ENCODE measurements around the gene LRFN4. TPM values are rescaled to one million over a fixed set of nuclear protein-coding genes. Genes with fewer than 3 reads are reported as not detected.

LRFN4 gene
- total RNA-seq, 1 experiment from 2014 or later, result 8.7 TPM

- H3K4me3 ChIP-seq (ENCODE audit: low read length), result no peak overlapping the region
- no peaks in the 10 kb centered on the region for H3K79me2 ChIP-seq (ENCODE audit: low read length)
- DNase-seq, result no peak
- no peaks in the 10 kb centered on the region for H4K20me1 ChIP-seq (ENCODE audit: insufficient read depth, low read depth, low read length)
- peaks cover 20% of the 10 kb centered on the region for H3K4me1 ChIP-seq (ENCODE audit: low read length)
- H2AFZ ChIP-seq (ENCODE audit: low read length), result no peak overlapping the region
- H3K36me3 ChIP-seq (ENCODE audit: insufficient read depth, low read length), result no peaks in the 10 kb centered on the region
- no peak overlapping the region for H3K9ac ChIP-seq (ENCODE audit: low read length)
- H3K9me3 ChIP-seq (ENCODE audit: low read length), result no peaks in the 10 kb centered on the region
- peak overlapping the region; percentile 17 for H3K4me2 ChIP-seq (ENCODE audit: low read depth, low read length, poor library complexity, severe bottlenecking)
- H3K9me2 ChIP-seq (replicated peaks; ENCODE audit: insufficient read depth, low read length), result no peaks in the 10 kb centered on the region
- no peak overlapping the region for H3K27ac ChIP-seq (ENCODE audit: low read length)
- H3K27me3 ChIP-seq (ENCODE audit: low read length), result no peaks in the 10 kb centered on the region
These were observed 7.5 kb downstream of the LRFN4 start for GRCh38 chr11:66864172-66864901.

GRCh38 chr11:66864924-66865697, 8.2 kb downstream of the LRFN4 start:
- Histone ChIP-seq H3K79me2 (ENCODE audit: low read length) (no peaks in the 10 kb centered on the region), H3K27ac (ENCODE audit: low read length) (no peak overlapping the region), H4K20me1 (ENCODE audit: insufficient read depth, low read depth, low read length) (no peaks in the 10 kb centered on the region), H3K4me2 (ENCODE audit: low read depth, low read length, poor library complexity, severe bottlenecking) (peak overlapping the region; percentile 17), H3K36me3 (ENCODE audit: insufficient read depth, low read length) (no peaks in the 10 kb centered on the region), H2AFZ (ENCODE audit: low read length) (no peak overlapping the region), H3K9ac (ENCODE audit: low read length) (no peak overlapping the region), H3K4me1 (ENCODE audit: low read length) (peaks cover 23% of the 10 kb centered on the region), H3K9me2 (replicated peaks; ENCODE audit: insufficient read depth, low read length) (no peaks in the 10 kb centered on the region), H3K27me3 (ENCODE audit: low read length) (no peaks in the 10 kb centered on the region), H3K4me3 (ENCODE audit: low read length) (no peak overlapping the region), H3K9me3 (ENCODE audit: low read length) (no peaks in the 10 kb centered on the region)
- DNase-seq, result no peak

GRCh38 chr11:66866007-66866406, 9.1 kb downstream of the LRFN4 start:
- no peaks in the 10 kb centered on the region for H3K9me3 ChIP-seq (ENCODE audit: low read length)
- no peaks in the 10 kb centered on the region for H4K20me1 ChIP-seq (ENCODE audit: insufficient read depth, low read depth, low read length)
- H3K27ac ChIP-seq (ENCODE audit: low read length), result no peak overlapping the region
- H3K9ac ChIP-seq (ENCODE audit: low read length), result no peak overlapping the region
- peaks cover 23% of the 10 kb centered on the region for H3K4me1 ChIP-seq (ENCODE audit: low read length)
- no peak overlapping the region for H3K4me3 ChIP-seq (ENCODE audit: low read length)
- H3K79me2 ChIP-seq (ENCODE audit: low read length), result no peaks in the 10 kb centered on the region
- no peaks in the 10 kb centered on the region for H3K27me3 ChIP-seq (ENCODE audit: low read length)
- no peaks in the 10 kb centered on the region for H3K9me2 ChIP-seq (replicated peaks; ENCODE audit: insufficient read depth, low read length)
- no peaks in the 10 kb centered on the region for H3K36me3 ChIP-seq (ENCODE audit: insufficient read depth, low read length)
- H2AFZ ChIP-seq (ENCODE audit: low read length), result no peak overlapping the region
- DNase-seq, result no peak
- H3K4me2 ChIP-seq (ENCODE audit: low read depth, low read length, poor library complexity, severe bottlenecking), result no peak overlapping the region

- peaks cover 23% of the 10 kb centered on the region for H3K4me1 ChIP-seq (ENCODE audit: low read length)
- H3K27me3 ChIP-seq (ENCODE audit: low read length), result no peaks in the 10 kb centered on the region
- H2AFZ ChIP-seq (ENCODE audit: low read length), result no peak overlapping the region
- H3K36me3 ChIP-seq (ENCODE audit: insufficient read depth, low read length), result no peaks in the 10 kb centered on the region
- H3K4me3 ChIP-seq (ENCODE audit: low read length), result no peak overlapping the region
- H3K79me2 ChIP-seq (ENCODE audit: low read length), result no peaks in the 10 kb centered on the region
- no peaks in the 10 kb centered on the region for H4K20me1 ChIP-seq (ENCODE audit: insufficient read depth, low read depth, low read length)
- H3K9me3 ChIP-seq (ENCODE audit: low read length), result no peaks in the 10 kb centered on the region
- H3K9ac ChIP-seq (ENCODE audit: low read length), result no peak overlapping the region
- no peaks in the 10 kb centered on the region for H3K9me2 ChIP-seq (replicated peaks; ENCODE audit: insufficient read depth, low read length)
- H3K27ac ChIP-seq (ENCODE audit: low read length), result no peak overlapping the region
- no peak overlapping the region for H3K4me2 ChIP-seq (ENCODE audit: low read depth, low read length, poor library complexity, severe bottlenecking)
- DNase-seq, result no peak
These were observed 9.7 kb downstream of the LRFN4 start for GRCh38 chr11:66866511-66866986.

- no peaks in the 10 kb centered on the region for H3K9me3 ChIP-seq (ENCODE audit: low read length)
- no peak overlapping the region for H2AFZ ChIP-seq (ENCODE audit: low read length)
- no peak overlapping the region for H3K9ac ChIP-seq (ENCODE audit: low read length)
- no peaks in the 10 kb centered on the region for H3K79me2 ChIP-seq (ENCODE audit: low read length)
- no peaks in the 10 kb centered on the region for H3K36me3 ChIP-seq (ENCODE audit: insufficient read depth, low read length)
- no peaks in the 10 kb centered on the region for H4K20me1 ChIP-seq (ENCODE audit: insufficient read depth, low read depth, low read length)
- H3K27ac ChIP-seq (ENCODE audit: low read length), result no peak overlapping the region
- H3K27me3 ChIP-seq (ENCODE audit: low read length), result no peaks in the 10 kb centered on the region
- H3K4me1 ChIP-seq (ENCODE audit: low read length), result peaks cover 23% of the 10 kb centered on the region
- H3K9me2 ChIP-seq (replicated peaks; ENCODE audit: insufficient read depth, low read length), result no peaks in the 10 kb centered on the region
- DNase-seq, result peak; percentile 58
- no peak overlapping the region for H3K4me2 ChIP-seq (ENCODE audit: low read depth, low read length, poor library complexity, severe bottlenecking)
- H3K4me3 ChIP-seq (ENCODE audit: low read length), result no peak overlapping the region
These were observed 10.7 kb downstream of the LRFN4 start for GRCh38 chr11:66867425-66868040.

GRCh38 chr11:66868082-66868725, 11.3 kb downstream of the LRFN4 start:
- Histone ChIP-seq H3K4me3 (ENCODE audit: low read length) (peak overlapping the region; percentile 19; the same call in 1 of the 2 replicates), H3K9me3 (ENCODE audit: low read length) (no peaks in the 10 kb centered on the region)

GRCh38 chr11:66868726-66869566, 12.1 kb downstream of the LRFN4 start:
- H3K4me2 ChIP-seq (ENCODE audit: low read depth, low read length, poor library complexity, severe bottlenecking), result peak overlapping the region; percentile 50
- no peaks in the 10 kb centered on the region for H3K79me2 ChIP-seq (ENCODE audit: low read length)
- no peak overlapping the region for H3K27ac ChIP-seq (ENCODE audit: low read length)
- 0 out of 2 replicates have a peak overlapping the region, but pooled peaks have one; percentile 16 for H2AFZ ChIP-seq (ENCODE audit: low read length)
- no peaks in the 10 kb centered on the region for H3K27me3 ChIP-seq (ENCODE audit: low read length)
- H3K36me3 ChIP-seq (ENCODE audit: insufficient read depth, low read length), result no peaks in the 10 kb centered on the region
- no peaks in the 10 kb centered on the region for H3K9me2 ChIP-seq (replicated peaks; ENCODE audit: insufficient read depth, low read length)
- DNase-seq, result peak; percentile 95
- H3K9ac ChIP-seq (ENCODE audit: low read length), result peak overlapping the region; percentile 57
- H4K20me1 ChIP-seq (ENCODE audit: insufficient read depth, low read depth, low read length), result no peaks in the 10 kb centered on the region
- no peaks in the 10 kb centered on the region for H3K9me3 ChIP-seq (ENCODE audit: low read length)
- peak overlapping the region; percentile 57 for H3K4me3 ChIP-seq (ENCODE audit: low read length)
- H3K4me1 ChIP-seq (ENCODE audit: low read length), result peaks cover 23% of the 10 kb centered on the region

More at GRCh38 chr11:66868082-66868725, 11.3 kb downstream of the LRFN4 start:
- no peaks in the 10 kb centered on the region for H3K79me2 ChIP-seq (ENCODE audit: low read length)
- H2AFZ ChIP-seq (ENCODE audit: low read length), result no peak overlapping the region
- peak overlapping the region; percentile 50 for H3K4me2 ChIP-seq (ENCODE audit: low read depth, low read length, poor library complexity, severe bottlenecking)
- H3K27ac ChIP-seq (ENCODE audit: low read length), result no peak overlapping the region
- H3K36me3 ChIP-seq (ENCODE audit: insufficient read depth, low read length), result no peaks in the 10 kb centered on the region
- no peak overlapping the region for H3K9ac ChIP-seq (ENCODE audit: low read length)
- no peak for DNase-seq
- H4K20me1 ChIP-seq (ENCODE audit: insufficient read depth, low read depth, low read length), result no peaks in the 10 kb centered on the region
- peaks cover 23% of the 10 kb centered on the region for H3K4me1 ChIP-seq (ENCODE audit: low read length)
- H3K9me2 ChIP-seq (replicated peaks; ENCODE audit: insufficient read depth, low read length), result no peaks in the 10 kb centered on the region
- H3K27me3 ChIP-seq (ENCODE audit: low read length), result no peaks in the 10 kb centered on the region

All from Karpas-422 (cell line).